SJSA1 (cell line): ENCODE results near the gene ANKS1B. TPM values are rescaled to one million over a fixed set of nuclear protein-coding genes. Genes with fewer than 3 reads are reported as not detected.
"Not testable (repeated sequence)": the region's sequence is repeated elsewhere in the genome, so short reads cannot be mapped to it uniquely, and the experiment has no call there.

Source experiments
- DNase-seq, 2 experiments: peaks; one replicate each; pipeline ENCODE4 v3.0.0-alpha.2; 2015 to 2020; ENCODE audit warnings: low spot score in 2 of 2, low read depth in 1 of 2
- H3K27ac ChIP-seq: fragments of 250-450 bp; sonication (Bioruptor Pico); 2 replicates; pipeline ENCODE4 v1.5.1; 2020; ENCODE audit warnings: mild to moderate bottlenecking, moderate library complexity
- H3K27me3 ChIP-seq: fragments of 250-450 bp; sonication (Bioruptor Pico); replicated peaks from 2 replicates; pipeline ENCODE4 v1.5.1; 2020; ENCODE audit warnings: mild to moderate bottlenecking, moderate library complexity
- H3K36me3 ChIP-seq: fragments of 250-450 bp; sonication (Bioruptor Pico); 2 replicates; pipeline ENCODE4 v1.5.1; 2020; ENCODE audit warnings: mild to moderate bottlenecking
- H3K4me1 ChIP-seq: fragments of 250-450 bp; sonication (Bioruptor Pico); replicated peaks from 2 replicates; pipeline ENCODE4 v1.6.1; 2021; ENCODE audit warnings: mild to moderate bottlenecking
- H3K4me3 ChIP-seq: fragments of 250-450 bp; sonication (Bioruptor Pico); 2 replicates; pipeline ENCODE4 v1.5.1; 2020; ENCODE audit warnings: mild to moderate bottlenecking
- H3K9me3 ChIP-seq: fragments of 250-450 bp; sonication (Bioruptor Pico); replicated peaks from 2 replicates; pipeline ENCODE4 v1.5.1; 2020; ENCODE audit warnings: mild to moderate bottlenecking
- total RNA-seq: library from RNA; depleted of rRNA; stranded (reverse); fragments of >200 nt; shearing (Covaris generic); gene quantifications from 2 replicates; pipeline ENCODE4 v1.2.3, GENCODE V29; 2014

Gene ANKS1B
- total RNA-seq, 1 experiment from 2014 or later: not detected

DNA sequence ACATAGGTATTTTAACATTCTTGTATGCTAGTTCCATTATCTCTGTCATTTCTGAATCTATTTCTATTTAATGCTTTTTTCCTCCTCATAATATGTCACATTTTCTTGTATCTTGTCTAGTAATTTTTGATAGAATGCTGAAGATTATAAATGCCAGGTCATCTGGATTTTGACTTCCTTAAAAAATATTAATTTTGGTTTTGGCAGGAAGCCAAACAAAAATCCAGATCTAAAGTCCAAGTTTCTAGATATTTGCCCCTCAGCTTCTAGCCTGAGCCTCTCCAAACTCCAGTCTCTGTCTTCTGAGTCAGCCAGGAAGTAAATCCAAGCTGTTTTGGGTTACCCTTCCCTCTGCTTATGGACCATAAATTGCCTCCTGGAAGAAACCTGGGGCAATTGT lies 1004.2 kb downstream of the ANKS1B start:
- Histone ChIP-seq H3K9me3 (no peaks in the 10 kb centered on the region), H3K27me3 (no peaks in the 10 kb centered on the region), H3K36me3 (no peaks in the 10 kb centered on the region), H3K4me1 (no peaks in the 10 kb centered on the region), H3K27ac (no peak overlapping the region), H3K4me3 (no peak overlapping the region)
- DNase-seq: no peak

DNA sequence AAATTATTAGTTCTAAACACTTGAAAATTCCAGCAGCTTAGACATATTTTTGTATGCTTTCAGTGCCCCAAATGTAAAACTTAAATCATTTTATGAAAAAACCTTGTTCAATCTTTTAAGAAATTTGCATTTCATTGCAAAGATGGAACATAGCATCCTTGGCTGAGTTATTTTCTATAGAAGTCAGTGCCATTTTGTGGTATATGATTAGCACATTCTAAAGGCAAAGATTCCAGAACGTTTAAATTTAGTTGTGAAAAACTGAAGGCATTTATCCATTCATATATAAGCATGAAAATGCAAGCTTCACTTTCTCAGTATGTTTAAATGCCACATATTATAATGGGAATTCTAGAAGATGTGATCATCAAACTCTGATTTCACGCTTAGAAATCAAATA lies 1007.5 kb downstream of the ANKS1B start:
- Histone ChIP-seq H3K4me3 (no peak overlapping the region), H3K27ac (no peak overlapping the region), H3K36me3 (no peaks in the 10 kb centered on the region), H3K9me3 (no peaks in the 10 kb centered on the region), H3K27me3 (no peaks in the 10 kb centered on the region), H3K4me1 (no peaks in the 10 kb centered on the region)
- DNase-seq: no peak

DNA sequence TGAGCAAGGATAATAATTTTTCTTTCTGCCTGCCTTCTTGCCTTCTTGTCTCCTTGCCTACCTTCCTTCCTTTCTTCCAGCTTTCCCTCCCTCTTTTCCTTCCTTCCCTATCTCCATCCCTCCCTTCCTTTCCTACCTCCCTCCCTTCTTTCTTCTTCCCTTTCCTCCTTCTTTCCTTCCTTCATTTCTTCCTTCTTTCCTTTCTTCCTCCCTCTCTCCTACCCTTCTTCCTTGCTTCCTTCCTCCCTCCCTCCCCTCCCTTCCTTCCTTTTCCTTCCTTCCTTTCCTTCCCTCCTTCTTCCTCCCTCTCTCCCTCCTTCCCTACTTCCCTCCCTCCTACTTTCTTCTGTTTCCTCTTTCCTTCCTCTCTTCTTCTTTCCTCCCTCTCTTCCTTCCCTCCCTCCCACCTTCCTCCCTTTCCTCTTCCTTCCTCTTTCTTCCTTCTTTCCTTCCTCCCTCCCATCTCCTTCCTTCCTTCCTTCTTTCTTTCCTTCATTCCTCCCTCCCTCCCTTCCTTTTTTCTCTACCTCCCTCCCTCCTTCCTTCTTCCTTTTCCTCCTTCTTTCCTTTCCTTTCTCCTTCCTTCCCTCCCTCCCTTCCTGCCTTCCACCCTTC lies 1009.9 kb downstream of the ANKS1B start:
- Histone ChIP-seq H3K36me3 (no peaks in the 10 kb centered on the region), H3K27ac (no peak overlapping the region), H3K4me1 (no peaks in the 10 kb centered on the region), H3K27me3 (no peaks in the 10 kb centered on the region), H3K9me3 (no peaks in the 10 kb centered on the region), H3K4me3 (no peak overlapping the region)
- DNase-seq: no peak

DNA sequence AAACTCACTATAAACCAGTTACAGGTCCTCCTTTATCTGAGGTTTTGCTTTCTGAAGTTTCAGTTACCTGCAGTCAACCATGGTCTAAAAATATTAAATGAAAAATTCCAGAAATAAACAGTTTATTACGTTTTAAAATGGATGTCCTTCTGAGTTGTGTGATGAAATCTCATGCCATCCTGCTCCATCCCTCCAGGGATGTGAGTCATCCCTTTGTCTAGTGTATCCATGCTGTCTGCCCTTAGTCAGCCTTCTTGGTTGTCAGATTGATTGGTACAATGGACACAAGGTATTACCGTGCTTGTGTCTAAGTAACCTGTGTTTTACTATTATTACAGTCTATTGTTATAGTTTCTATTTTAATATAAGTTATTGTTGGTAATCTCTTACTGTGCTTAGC lies 1011.3 kb downstream of the ANKS1B start:
- H3K9me3 ChIP-seq: no peaks in the 10 kb centered on the region
- DNase-seq: no peak
- H3K4me1 ChIP-seq: no peaks in the 10 kb centered on the region
- H3K4me3 ChIP-seq: no peak overlapping the region
- H3K27me3 ChIP-seq: no peaks in the 10 kb centered on the region
- H3K36me3 ChIP-seq: no peaks in the 10 kb centered on the region
- H3K27ac ChIP-seq: no peak overlapping the region

DNA sequence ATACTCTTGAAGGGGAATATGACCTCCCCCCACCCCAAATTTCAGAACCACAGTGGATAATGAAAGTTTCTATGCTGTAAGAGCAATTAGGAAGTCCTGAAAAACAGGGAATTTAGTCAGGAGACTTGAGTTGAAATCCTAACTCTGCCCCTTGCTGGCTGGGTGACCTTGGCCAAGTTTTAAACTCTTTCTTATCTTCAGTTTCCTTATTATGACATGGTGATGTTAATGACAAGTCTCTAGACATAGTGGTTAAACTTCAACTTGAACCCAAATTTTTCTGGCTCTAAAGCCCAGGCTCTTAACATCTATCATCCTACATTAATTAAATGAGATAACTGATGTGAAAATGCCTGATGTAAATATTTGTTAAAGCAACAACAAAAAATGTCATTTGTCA lies 1013.8 kb downstream of the ANKS1B start:
- H3K9me3 ChIP-seq: no peaks in the 10 kb centered on the region
- no peaks in the 10 kb centered on the region for H3K4me1 ChIP-seq
- no peak overlapping the region for H3K27ac ChIP-seq
- H3K36me3 ChIP-seq: no peaks in the 10 kb centered on the region
- no peaks in the 10 kb centered on the region for H3K27me3 ChIP-seq
- no peak for DNase-seq
- H3K4me3 ChIP-seq: no peak overlapping the region

DNA sequence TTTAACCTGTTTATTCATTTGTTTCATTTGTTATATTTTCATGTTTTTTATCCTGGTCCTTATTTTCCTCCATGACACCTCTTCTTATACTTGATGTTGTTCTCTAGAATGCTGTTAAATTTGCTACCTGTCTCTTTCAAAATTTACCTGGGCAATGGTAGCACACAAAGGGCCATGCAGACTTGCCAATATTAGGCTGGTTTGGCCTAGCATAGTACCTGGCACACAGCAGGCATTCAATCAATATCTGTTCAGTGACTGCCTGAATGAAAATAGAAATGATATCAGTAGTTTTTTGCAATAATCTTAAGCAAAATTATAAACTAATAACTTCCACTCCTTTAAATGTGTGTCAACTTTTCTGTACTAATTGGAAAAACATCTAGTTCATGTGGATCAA lies 1014.5 kb downstream of the ANKS1B start:
- no peak for DNase-seq
- H3K4me1 ChIP-seq: no peaks in the 10 kb centered on the region
- no peak overlapping the region for H3K27ac ChIP-seq
- H3K9me3 ChIP-seq: no peaks in the 10 kb centered on the region
- no peaks in the 10 kb centered on the region for H3K27me3 ChIP-seq
- H3K4me3 ChIP-seq: no peak overlapping the region
- no peaks in the 10 kb centered on the region for H3K36me3 ChIP-seq

DNA sequence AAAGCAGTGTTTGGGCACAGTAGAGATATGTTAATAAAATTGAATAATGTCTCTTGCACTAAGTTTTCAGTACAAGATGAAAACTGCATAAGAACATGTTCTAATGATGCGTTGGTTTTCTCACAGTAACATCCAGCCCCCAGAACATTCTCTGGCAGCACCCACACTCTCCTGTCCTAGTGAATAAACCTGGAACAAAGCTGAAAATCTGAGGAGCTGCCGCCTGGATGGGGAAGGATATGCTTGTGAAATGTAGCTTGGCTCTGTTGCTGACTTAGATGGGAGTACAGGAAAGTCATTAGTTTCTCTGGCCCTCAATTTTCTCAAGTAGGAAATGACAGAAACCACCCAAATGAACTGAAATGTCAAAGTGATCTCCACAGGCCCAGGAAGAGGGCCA lies 1015.8 kb downstream of the ANKS1B start:
- Histone ChIP-seq H3K36me3 (no peaks in the 10 kb centered on the region), H3K9me3 (no peaks in the 10 kb centered on the region), H3K4me1 (no peaks in the 10 kb centered on the region), H3K4me3 (no peak overlapping the region), H3K27me3 (no peaks in the 10 kb centered on the region), H3K27ac (no peak overlapping the region)
- DNase-seq: no peak

DNA sequence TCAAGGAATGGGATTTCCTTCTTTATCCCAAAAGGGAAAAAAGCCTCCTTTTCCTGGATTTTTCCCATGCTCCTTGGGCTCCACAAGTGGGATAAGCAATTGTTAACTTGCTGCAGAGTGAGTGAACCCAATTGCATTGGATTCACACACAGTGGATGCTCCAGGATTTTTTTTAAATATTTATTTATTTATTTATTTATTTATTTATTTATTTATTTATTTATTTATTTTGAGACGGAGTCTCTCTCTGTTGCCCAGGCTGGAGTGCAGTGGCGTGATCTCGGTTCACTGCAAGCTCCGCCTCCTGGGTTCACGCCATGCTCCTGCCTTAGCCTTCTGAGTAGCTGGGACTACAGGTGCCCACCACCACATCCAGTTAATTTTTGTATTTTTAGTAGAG lies 1027.6 kb downstream of the ANKS1B start:
- not testable (repeated sequence) for DNase-seq, H3K27ac ChIP-seq, H3K4me1 ChIP-seq, H3K27me3 ChIP-seq, H3K4me3 ChIP-seq, H3K36me3 ChIP-seq, H3K9me3 ChIP-seq

DNA sequence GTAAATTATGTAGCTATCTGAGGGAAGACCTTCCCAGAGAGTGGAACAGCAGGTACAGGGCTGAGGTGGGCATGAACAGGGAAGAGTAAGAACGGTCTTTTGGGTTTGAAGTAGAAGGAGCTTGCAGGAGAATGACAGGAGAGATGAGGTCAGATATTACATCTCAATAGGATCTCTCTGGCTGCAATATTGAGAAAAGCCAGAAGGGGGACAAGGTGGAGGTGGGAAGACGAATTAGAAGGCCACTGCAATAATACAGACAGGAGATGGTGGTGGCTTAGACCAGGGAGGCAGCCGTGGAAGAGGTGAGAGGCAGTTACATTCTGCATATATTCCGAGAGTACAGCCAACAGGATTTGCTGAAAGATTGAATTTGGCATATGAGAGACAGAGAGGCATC lies 1029.5 kb downstream of the ANKS1B start:
- H3K4me3 ChIP-seq: no peak overlapping the region
- no peaks in the 10 kb centered on the region for H3K9me3 ChIP-seq
- H3K36me3 ChIP-seq: no peaks in the 10 kb centered on the region
- no peak overlapping the region for H3K27ac ChIP-seq
- H3K4me1 ChIP-seq: no peaks in the 10 kb centered on the region
- DNase-seq: no peak
- no peaks in the 10 kb centered on the region for H3K27me3 ChIP-seq

DNA sequence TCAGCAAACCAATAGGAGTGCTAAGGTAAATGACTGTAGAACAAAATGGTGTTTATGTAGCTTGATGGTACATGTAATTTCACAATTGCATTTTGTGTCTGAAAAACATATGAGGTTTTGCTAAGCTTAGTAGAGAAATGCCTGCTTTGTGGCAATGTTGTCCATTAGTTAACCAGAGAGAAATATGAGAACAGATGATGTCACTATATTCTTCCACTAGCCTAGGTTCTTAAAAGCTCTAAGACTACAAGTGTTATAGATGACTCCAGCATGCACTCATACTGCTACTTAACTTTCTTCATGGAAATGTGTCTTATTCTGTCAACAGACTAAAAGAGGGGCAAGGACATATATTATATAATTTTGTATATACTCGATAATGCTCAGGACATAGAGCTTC lies 1030.2 kb downstream of the ANKS1B start:
- H3K4me3 ChIP-seq: no peak overlapping the region
- no peaks in the 10 kb centered on the region for H3K4me1 ChIP-seq
- H3K9me3 ChIP-seq: no peaks in the 10 kb centered on the region
- H3K27me3 ChIP-seq: no peaks in the 10 kb centered on the region
- H3K36me3 ChIP-seq: no peaks in the 10 kb centered on the region
- no peak overlapping the region for H3K27ac ChIP-seq
- no peak for DNase-seq

DNA sequence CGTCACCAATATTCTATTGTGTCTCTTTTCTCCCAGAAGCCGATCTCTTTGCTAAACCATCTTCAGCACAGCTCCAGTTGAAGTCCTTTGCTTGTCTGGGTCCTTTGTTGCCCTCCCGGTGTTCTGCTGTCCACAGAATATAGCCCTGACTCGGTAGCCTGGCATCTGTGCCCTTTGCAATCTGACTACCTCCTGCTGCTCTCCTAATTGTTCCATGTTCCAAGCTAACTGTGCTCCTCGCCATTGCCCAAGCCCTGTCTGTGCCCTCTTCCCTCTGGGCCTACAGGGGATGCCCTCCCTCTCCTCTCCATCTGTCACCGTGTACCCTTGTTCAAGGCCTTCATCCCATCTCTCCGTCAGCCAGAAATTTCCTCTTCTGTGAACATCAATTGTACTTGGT lies 1033.3 kb downstream of the ANKS1B start:
- Histone ChIP-seq H3K27me3 (no peaks in the 10 kb centered on the region), H3K9me3 (no peaks in the 10 kb centered on the region), H3K36me3 (no peaks in the 10 kb centered on the region), H3K4me1 (no peaks in the 10 kb centered on the region), H3K4me3 (no peak overlapping the region), H3K27ac (no peak overlapping the region)
- no peak for DNase-seq

DNA sequence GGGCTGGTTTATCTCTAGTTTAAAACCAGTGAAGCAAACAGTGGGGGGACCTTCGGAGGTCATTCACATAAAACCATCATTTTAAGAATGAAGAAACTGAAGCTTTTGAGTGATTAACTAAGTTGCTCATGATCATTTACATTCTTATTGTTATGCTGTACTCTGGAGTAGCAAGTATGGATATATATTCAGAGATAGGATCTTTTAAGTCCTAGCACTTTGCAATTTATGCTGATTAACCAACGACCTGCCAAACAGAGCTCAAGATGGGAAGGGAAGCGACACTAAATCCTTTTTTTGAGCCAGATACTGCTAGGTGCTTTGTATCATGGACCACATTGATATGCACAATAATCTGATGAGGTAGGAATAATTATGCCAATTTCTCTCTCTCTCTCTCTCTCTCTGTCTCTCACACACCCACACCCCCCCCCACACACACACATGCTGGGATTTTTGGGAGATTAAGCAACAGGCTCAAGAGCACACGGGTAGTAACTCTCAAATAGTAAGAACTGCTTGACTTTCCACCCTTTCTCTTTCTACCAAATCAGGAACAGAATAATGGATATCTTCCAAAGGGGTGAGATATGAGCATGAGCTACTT lies 1036.3 kb downstream of the ANKS1B start:
- DNase-seq: no peak
- no peaks in the 10 kb centered on the region for H3K36me3 ChIP-seq
- H3K4me3 ChIP-seq: no peak overlapping the region
- no peaks in the 10 kb centered on the region for H3K27me3 ChIP-seq
- no peak overlapping the region for H3K27ac ChIP-seq
- H3K4me1 ChIP-seq: no peaks in the 10 kb centered on the region
- no peaks in the 10 kb centered on the region for H3K9me3 ChIP-seq

DNA sequence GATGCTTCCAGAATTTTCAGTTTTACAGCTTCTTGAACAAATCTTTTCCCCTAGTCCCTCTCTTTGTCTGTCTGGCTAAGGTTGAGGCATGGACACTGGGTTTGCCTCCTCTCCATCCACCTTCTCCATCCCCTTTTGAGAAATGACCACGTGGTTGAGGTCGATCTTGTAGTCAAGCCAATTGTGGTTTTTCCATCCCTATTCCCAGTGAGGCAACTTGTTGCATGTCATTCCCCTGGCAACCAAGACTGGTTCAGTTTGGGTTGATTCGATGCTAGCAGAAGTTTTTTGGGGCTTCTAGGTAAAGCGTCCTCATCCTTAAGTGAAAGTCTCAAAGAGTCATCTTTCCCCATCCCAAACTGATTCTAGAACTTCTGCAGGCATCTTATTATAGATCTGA lies 1038.9 kb downstream of the ANKS1B start:
- H3K9me3 ChIP-seq: no peaks in the 10 kb centered on the region

DNA sequence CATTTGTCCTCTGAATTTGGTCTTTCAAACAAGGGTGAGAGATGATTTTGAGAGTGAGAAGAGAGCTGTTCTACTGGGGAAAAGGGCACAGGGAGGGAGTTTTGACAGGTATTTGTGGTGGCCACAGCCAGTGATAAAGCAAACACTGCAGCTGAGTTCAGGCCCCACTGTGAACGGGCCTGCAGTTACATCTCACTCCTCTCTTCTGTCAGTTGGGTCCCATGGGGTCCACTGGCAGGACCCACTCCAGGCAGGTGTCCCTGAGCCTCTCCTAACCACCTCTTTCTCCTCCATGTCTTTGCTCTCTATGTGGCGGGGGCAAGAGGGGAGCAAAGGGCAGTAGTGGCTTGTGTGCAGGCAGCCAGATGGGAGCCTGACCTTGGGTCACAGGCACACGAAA lies 1044.8 kb downstream of the ANKS1B start:
- Histone ChIP-seq H3K4me3 (no peak overlapping the region), H3K36me3 (no peaks in the 10 kb centered on the region), H3K27ac (no peak overlapping the region), H3K4me1 (no peaks in the 10 kb centered on the region), H3K9me3 (no peaks in the 10 kb centered on the region), H3K27me3 (no peaks in the 10 kb centered on the region)
- DNase-seq: no peak

More for the DNA sequence above, 1038.9 kb downstream of the ANKS1B start:
- no peak overlapping the region for H3K4me3 ChIP-seq
- H3K27ac ChIP-seq: no peak overlapping the region
- no peak for DNase-seq
- H3K27me3 ChIP-seq: no peaks in the 10 kb centered on the region
- H3K4me1 ChIP-seq: no peaks in the 10 kb centered on the region
- no peaks in the 10 kb centered on the region for H3K36me3 ChIP-seq

DNA sequence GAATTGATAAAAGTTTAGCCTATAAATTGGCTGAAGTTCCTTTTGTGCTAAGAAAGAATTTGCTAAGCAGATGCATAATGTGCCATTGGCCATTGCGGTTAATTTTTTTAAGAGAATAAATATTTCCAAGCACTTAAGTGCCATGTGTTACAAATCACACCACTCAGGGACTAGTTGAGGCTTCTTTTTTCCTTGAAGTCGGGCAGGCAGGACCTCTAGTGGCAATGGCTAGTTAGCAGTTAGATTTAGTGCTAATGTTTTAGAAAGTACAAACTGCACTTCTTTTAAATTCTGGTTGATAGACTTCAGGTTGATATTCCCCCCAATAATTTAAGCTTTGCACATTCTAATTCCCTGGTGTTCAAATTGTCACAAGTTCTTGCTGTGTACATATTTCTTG lies 1045.4 kb downstream of the ANKS1B start:
- no peaks in the 10 kb centered on the region for H3K27me3 ChIP-seq
- DNase-seq: no peak
- no peaks in the 10 kb centered on the region for H3K36me3 ChIP-seq
- no peak overlapping the region for H3K4me3 ChIP-seq
- H3K27ac ChIP-seq: no peak overlapping the region
- H3K4me1 ChIP-seq: no peaks in the 10 kb centered on the region
- no peaks in the 10 kb centered on the region for H3K9me3 ChIP-seq
